Gastroesophageal sphincter (tissue), 3 donors: ENCODE measurements around the gene CDC7.

Source experiments
- CTCF ChIP-seq, 4 experiments: fragments of 200-600 bp in 2 of 4; fragments of 450-650 bp in 2 of 4; sonication (generic) in 1 of 4; IDR thresholded peaks; one replicate each; pipeline ENCODE4 v1.5.1; 2017 to 2019; ENCODE audit warnings: antibody characterized with exemption in 4 of 4, mild to moderate bottlenecking in 2 of 4, moderate library complexity in 2 of 4
- EP300 ChIP-seq: sonication (generic); formaldehyde crosslinking; IDR thresholded peaks from one replicate; pipeline ENCODE4 v1.6.1; 2017; ENCODE audit warnings: antibody characterized with exemption, mild to moderate bottlenecking
- POLR2AphosphoS5 ChIP-seq: sonication (generic); formaldehyde crosslinking; IDR thresholded peaks from one replicate; pipeline ENCODE4 v1.6.1; 2017; ENCODE audit warnings: antibody characterized with exemption

GRCh38 chr1:91505086-91505485 lies 4.4 kb downstream of the CDC7 start:
- TF ChIP-seq CTCF (IDR thresholded peaks at IDR 0.05), result no peak
- TF ChIP-seq POLR2AphosphoS5, result no peak
- no peak for TF ChIP-seq EP300
